Kidney (tissue), 14 donors: ENCODE data around the gene BCAS3. TPM values are rescaled to one million over a fixed set of nuclear protein-coding genes. Genes with fewer than 3 reads are reported as not detected.

ENCODE experiments used
- DNase-seq, 5 donors: peaks; one replicate each; pipeline ENCODE4 v3.0.0-alpha.2; 2013 to 2020
- FAIRE-seq: peaks from 2 replicates; lab custom pipeline; 2012; peaks lifted over from hg19 to GRCh38; lab: Jason Lieb, UNC
- H3K27ac ChIP-seq, 2 donors: one replicate each; pipeline ENCODE4 v1.7.0; 2013; ENCODE audit warnings: low read depth in 2 of 2, low read length in 2 of 2, inconsistent platforms in 1 of 2
- H3K27me3 ChIP-seq: one replicate; pipeline ENCODE4 v1.7.1; 2013; ENCODE audit warnings: low read length, inconsistent platforms; ENCODE audit not compliant: control insufficient read depth, insufficient read depth
- H3K36me3 ChIP-seq, 3 donors: one replicate each; pipeline versions ENCODE4 v1.7.0 to v1.7.1; 2013; ENCODE audit warnings: low read length in 3 of 3, control low read depth in 1 of 3, inconsistent platforms in 1 of 3; ENCODE audit not compliant: insufficient read depth in 3 of 3, control insufficient read depth in 2 of 3
- H3K4me1 ChIP-seq, 3 donors: one replicate each; pipeline versions ENCODE4 v1.7.0 to v1.7.1; 2013; ENCODE audit warnings: low read length in 3 of 3, inconsistent platforms in 1 of 3, low read depth in 1 of 3; ENCODE audit not compliant: control insufficient read depth in 2 of 3, insufficient read depth in 2 of 3
- H3K4me3 ChIP-seq, 3 donors: one replicate each; pipeline versions ENCODE4 v1.7.0 to v1.8.1; 2013; ENCODE audit warnings: low read length in 3 of 3, control low read depth in 1 of 3, inconsistent platforms in 1 of 3
- H3K9ac ChIP-seq, 3 donors: one replicate each; pipeline versions ENCODE4 v1.7.0 to v1.7.1; 2013; ENCODE audit warnings: low read length in 3 of 3, control low read depth in 1 of 3, inconsistent platforms in 1 of 3
- H3K9me3 ChIP-seq, 3 donors: one replicate each; pipeline versions ENCODE4 v1.7.0 to v1.7.1; 2013; ENCODE audit warnings: low read length in 3 of 3, control low read depth in 1 of 3, inconsistent platforms in 1 of 3; ENCODE audit not compliant: control insufficient read depth in 2 of 3, insufficient read depth in 1 of 3
- intact Hi-C: fragments of 100-400 bp; cut with DNase I; formaldehyde crosslinking; loops from one replicate; pipeline ENCODE4 v1.11.1; 2022
- polyA plus RNA-seq: library from polyadenylated mRNA; stranded (reverse); fragments of 350-450 nt; fragmentation: Illumina TruSeq; extraction: RNeasy Lipid Tissue Mini Kit (QIAGEN cat#74804); gene quantifications from one replicate; pipeline ENCODE4 v1.2.3, GENCODE V29; 2014; ENCODE audit warnings: low read depth, low replicate concordance; ENCODE audit not compliant: insufficient read depth
- total RNA-seq: library from RNA; stranded (reverse); fragmentation: NEBNext Ultra II Directional; extraction: Animal tissue kit (Norgen Biotek cat#: 25700); gene quantifications from one replicate; pipeline ENCODE4 v1.2.1, GENCODE V29; 2021
- TF ChIP-seq, protein P1 (sequence below): IDR thresholded peaks from 3 replicates; pipeline ENCODE4 v1.5.1; 2012; ENCODE audit warnings: mild to moderate bottlenecking, moderate library complexity, borderline replicate concordance; ENCODE audit not compliant: insufficient read depth; ENCODE audit errors: extremely low read depth
- donor health status: control.
- donor health status: control.
- donor health status: control.
- donor health status: control.
- donor health status: control.
- donor health status: DM: yes; HTN: yes; CAD: no.
- donor health status: Normal renal cell carcinoma (clear cell type).

The BCAS3 gene
- total and polyA plus RNA-seq, 2 donors from 2014 or later, result 18.3 to 44.1 TPM

DNA sequence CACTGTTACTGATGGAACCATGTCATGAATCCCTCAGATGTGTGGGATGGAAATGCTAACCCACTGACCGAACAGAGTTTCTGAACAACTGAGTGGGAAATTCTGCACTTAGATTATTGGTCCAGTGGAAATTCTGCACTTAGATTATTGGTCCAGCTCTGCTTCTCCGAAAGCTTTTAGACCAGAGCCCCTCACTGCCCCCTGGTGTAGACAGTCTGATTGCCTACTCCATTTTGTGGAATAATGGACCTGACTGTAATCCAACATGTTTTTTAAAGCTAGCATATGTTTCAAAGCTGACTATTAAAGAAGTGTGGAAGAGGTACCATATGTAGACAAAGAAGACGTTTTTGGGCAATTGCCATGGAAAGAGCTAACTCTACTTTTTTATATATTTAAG is 671.7 kb downstream of the BCAS3 start:
- H3K9ac ChIP-seq, result no peak overlapping the region
- no peak overlapping the region for H3K4me3 ChIP-seq
- H3K36me3 ChIP-seq, result no peaks in the 10 kb centered on the region
- intact Hi-C loops, result no loop called here
- FAIRE-seq, result no peak
- TF ChIP-seq, protein P1, sequence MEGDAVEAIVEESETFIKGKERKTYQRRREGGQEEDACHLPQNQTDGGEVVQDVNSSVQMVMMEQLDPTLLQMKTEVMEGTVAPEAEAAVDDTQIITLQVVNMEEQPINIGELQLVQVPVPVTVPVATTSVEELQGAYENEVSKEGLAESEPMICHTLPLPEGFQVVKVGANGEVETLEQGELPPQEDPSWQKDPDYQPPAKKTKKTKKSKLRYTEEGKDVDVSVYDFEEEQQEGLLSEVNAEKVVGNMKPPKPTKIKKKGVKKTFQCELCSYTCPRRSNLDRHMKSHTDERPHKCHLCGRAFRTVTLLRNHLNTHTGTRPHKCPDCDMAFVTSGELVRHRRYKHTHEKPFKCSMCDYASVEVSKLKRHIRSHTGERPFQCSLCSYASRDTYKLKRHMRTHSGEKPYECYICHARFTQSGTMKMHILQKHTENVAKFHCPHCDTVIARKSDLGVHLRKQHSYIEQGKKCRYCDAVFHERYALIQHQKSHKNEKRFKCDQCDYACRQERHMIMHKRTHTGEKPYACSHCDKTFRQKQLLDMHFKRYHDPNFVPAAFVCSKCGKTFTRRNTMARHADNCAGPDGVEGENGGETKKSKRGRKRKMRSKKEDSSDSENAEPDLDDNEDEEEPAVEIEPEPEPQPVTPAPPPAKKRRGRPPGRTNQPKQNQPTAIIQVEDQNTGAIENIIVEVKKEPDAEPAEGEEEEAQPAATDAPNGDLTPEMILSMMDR, result peak; percentile 12
- H3K4me1 ChIP-seq, result peaks cover 0 to 24% (median 8%) of the 10 kb centered on the region in 3 donors
- no peak overlapping the region for H3K27ac ChIP-seq
- DNase-seq, result no peak
- H3K27me3 ChIP-seq, result no peaks in the 10 kb centered on the region
- no peaks in the 10 kb centered on the region for H3K9me3 ChIP-seq

DNA sequence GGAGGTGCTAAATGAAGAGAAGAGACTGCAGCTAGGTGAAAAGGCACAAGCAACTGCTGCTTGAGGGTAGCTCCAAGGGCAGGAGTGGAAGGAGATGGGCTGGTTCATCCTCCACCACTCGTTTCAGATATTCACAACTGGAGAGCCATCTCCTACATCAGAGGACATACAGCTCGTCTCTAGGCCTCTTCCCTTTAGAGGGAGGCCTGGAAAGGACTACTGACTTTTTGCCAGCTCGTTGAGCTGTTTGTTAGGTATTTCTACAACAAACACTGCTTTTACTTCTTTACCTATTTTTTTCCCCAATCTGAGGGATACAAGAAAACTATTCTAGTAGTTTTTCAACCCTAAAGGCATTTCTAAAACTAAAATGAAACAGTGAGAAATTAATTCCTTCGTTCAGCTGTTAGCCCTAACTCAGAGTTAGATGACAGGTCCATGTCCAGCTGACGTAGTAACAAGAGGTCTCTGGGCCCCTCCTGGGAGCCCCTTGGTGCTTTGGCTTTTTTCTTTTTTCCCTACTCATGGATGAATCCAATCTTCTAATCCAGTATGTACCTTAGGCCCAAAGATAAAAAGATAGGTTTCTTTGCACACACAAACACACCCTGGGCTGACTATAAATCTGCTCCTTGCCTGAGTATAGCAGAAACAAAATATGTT is 674.2 kb downstream of the BCAS3 start:
- intact Hi-C loops, result no loop called here
- Histone ChIP-seq H3K9me3 (no peaks in the 10 kb centered on the region), H3K4me1 (peaks cover 0 to 16% (median 8%) of the 10 kb centered on the region in 3 donors), H3K27ac (no peak overlapping the region), H3K36me3 (no peaks in the 10 kb centered on the region), H3K9ac (no peak overlapping the region), H3K27me3 (no peaks in the 10 kb centered on the region), H3K4me3 (no peak overlapping the region)
- TF ChIP-seq, protein P1, result no peak
- FAIRE-seq (no peak), DNase-seq (no peak)

DNA sequence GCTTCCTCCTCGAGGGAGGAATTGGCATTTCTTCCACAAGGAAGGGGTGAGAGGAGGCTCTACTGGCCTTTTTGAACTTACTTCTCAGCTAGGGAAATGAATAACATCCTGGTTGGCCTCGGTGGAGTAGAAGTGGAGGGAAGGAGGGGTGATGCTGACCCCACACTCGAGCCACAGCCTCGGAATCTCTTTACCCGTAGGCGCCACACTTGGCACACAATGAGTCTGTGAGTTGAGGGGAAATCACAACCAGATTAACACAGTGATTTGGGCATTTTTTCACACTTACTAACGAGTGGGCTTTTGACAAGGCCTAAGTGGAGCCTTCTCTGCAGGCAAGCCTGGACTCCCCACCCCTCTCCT is 674.7 kb downstream of the BCAS3 start:
- Histone ChIP-seq H3K36me3 (no peaks in the 10 kb centered on the region), H3K9me3 (no peaks in the 10 kb centered on the region), H3K27me3 (no peaks in the 10 kb centered on the region), H3K4me3 (no peak overlapping the region), H3K27ac (no peak overlapping the region), H3K4me1 (peaks cover 0 to 16% (median 8%) of the 10 kb centered on the region in 3 donors), H3K9ac (no peak overlapping the region)
- DNase-seq (peak in 1 of 5 donors; percentile 63), FAIRE-seq (no peak)
- intact Hi-C loops, result no loop called here
- TF ChIP-seq, protein P1, result no peak
